ENCODE measurements around the gene RBM34. TPM values are rescaled to one million over a fixed set of nuclear protein-coding genes. Genes with fewer than 3 reads are reported as not detected.
"Not testable (repeated sequence)": the region's sequence is repeated elsewhere in the genome, so short reads cannot be mapped to it uniquely, and the experiment has no call there.

The RBM34 gene
- total RNA-seq, 2 donors from 2014 or later, result 25.7 to 90.7 TPM

DNA sequence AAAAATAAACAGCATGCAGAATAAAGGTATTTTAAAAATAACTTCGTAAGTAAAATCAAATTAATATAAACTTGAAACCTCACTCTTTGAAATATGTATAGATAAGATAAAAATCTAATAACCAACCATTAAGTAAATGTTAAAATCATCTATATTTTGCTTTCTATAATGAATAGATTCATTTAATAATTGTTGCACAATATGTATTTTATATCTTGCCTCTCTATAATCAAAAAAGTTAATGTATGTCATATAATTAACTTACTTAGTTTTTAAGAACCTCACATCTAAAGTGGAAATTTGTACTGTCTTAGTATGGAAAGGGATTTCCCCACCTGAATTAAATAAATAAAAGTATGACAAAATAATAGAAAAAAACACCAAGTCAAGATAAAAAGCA lies 42.4 kb upstream of the RBM34 start:
- no peak overlapping the region for H3K27ac ChIP-seq
- no peak for TF ChIP-seq POLR2AphosphoS5 (IDR thresholded peaks at IDR 0.05)
- TF ChIP-seq POLR2A (IDR thresholded peaks at IDR 0.05), result no peak
- no peak for TF ChIP-seq CTCF (IDR thresholded peaks at IDR 0.05)
- H3K9me3 ChIP-seq, result no peaks in the 10 kb centered on the region
- no peaks in the 10 kb centered on the region for H3K4me1 ChIP-seq (replicated peaks)
- intact Hi-C loops (cut with DNase I), result no loop called here
- DNase-seq (ENCODE audit: low spot score), result no peak
- 89% methylated on average over 1 of the region's 1 CpG for WGBS
- H3K36me3 ChIP-seq, result no peaks in the 10 kb centered on the region
- H3K4me3 ChIP-seq, result no peak overlapping the region
- no peaks in the 10 kb centered on the region for H3K27me3 ChIP-seq (replicated peaks; ENCODE audit: insufficient read depth)

DNA sequence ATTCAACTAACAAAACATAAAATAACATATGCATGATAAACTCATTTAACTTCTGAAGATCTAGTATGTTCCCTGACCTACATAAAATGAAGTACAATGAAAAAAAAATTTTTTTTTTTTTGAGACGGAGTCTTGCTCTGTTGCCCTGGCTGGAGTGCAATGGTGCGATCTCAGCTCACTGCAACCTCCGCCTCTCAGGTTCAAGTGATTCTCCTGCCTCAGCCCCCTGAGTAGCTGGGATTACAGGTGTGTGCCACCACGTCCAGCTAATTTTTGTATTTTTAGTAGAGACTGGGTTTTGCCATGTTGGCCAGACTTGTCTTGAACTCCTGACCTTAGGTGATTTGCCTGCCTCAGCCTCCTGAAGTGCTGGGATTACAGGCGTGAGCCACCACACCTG lies 41.4 kb upstream of the RBM34 start:
- WGBS, result 98% methylated on average over 5 of the region's 5 CpGs
- H3K36me3 ChIP-seq; H3K9me3 ChIP-seq; intact Hi-C loops (cut with DNase I); DNase-seq (ENCODE audit: low spot score); H3K4me1 ChIP-seq (replicated peaks); H3K27ac ChIP-seq; H3K27me3 ChIP-seq (replicated peaks; ENCODE audit: insufficient read depth); H3K4me3 ChIP-seq: not testable (repeated sequence)

DNA sequence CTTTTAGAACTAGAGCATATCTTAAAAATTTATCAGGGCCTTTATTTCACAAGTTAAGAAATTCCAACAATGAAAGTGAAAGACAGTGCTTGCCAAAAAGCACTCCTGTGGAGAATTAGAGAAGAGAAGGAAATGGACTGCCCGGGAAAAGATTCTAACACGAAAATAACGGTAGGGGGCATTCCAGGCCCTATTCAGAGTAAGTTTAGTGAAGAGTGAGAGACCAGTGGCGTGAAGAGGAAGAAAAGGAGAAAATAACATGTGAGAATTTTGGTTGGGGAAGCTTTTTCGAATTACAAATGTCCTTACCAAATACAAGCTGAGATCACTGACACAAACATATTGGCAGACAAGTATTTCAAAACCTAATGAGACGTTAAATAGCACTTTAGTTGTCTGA lies 38.4 kb upstream of the RBM34 start:
- no peak for TF ChIP-seq CTCF (IDR thresholded peaks at IDR 0.05)
- TF ChIP-seq POLR2A (IDR thresholded peaks at IDR 0.05), result no peak
- TF ChIP-seq POLR2AphosphoS5 (IDR thresholded peaks at IDR 0.05), result no peak
- 34% methylated on average over 6 of the region's 6 CpGs for WGBS
- Histone ChIP-seq H3K9me3 (no peaks in the 10 kb centered on the region), H3K36me3 (no peaks in the 10 kb centered on the region), H3K27me3 (replicated peaks; ENCODE audit: insufficient read depth) (no peaks in the 10 kb centered on the region), H3K4me1 (replicated peaks) (no peaks in the 10 kb centered on the region), H3K4me3 (no peak overlapping the region), H3K27ac (no peak overlapping the region)
- DNase-seq (ENCODE audit: low spot score), result no peak
- intact Hi-C loops (cut with DNase I), result no loop called here

GRCh38 chr1:235190431-235190830 lies 29.4 kb upstream of the RBM34 start:
- intact Hi-C loops (cut with DNase I), result no loop called here
- Histone ChIP-seq H3K9me3 (no peaks in the 10 kb centered on the region), H3K4me3 (no peak overlapping the region), H3K27ac (no peak overlapping the region), H3K27me3 (replicated peaks; ENCODE audit: insufficient read depth) (no peaks in the 10 kb centered on the region), H3K36me3 (no peaks in the 10 kb centered on the region), H3K4me1 (replicated peaks) (no peaks in the 10 kb centered on the region)
- TF ChIP-seq POLR2AphosphoS5 (IDR thresholded peaks at IDR 0.05) (no peak), POLR2A (IDR thresholded peaks at IDR 0.05) (no peak)
- DNase-seq (ENCODE audit: low spot score), result no peak

DNA sequence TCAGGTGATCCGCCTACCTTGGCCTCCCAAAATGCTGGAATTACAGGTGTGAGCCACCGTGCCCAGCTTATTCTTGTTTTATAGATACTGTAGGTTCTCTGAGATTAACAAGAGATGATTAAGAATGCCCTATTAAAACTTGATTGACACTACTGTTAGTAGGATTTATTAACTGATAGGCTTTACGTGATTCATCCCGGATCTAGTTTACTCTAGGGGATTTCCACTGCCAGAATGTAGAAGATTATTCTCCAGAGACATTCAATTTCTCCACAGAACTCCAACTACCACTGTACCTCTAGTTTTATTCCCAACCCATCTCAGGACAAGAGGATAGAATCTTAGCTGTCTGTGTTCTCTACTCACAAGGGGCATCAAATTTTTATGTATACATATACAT lies 26.3 kb upstream of the RBM34 start:
- TF ChIP-seq CTCF (IDR thresholded peaks at IDR 0.05) (no peak), POLR2A (IDR thresholded peaks at IDR 0.05) (no peak), POLR2AphosphoS5 (IDR thresholded peaks at IDR 0.05) (no peak)

DNA sequence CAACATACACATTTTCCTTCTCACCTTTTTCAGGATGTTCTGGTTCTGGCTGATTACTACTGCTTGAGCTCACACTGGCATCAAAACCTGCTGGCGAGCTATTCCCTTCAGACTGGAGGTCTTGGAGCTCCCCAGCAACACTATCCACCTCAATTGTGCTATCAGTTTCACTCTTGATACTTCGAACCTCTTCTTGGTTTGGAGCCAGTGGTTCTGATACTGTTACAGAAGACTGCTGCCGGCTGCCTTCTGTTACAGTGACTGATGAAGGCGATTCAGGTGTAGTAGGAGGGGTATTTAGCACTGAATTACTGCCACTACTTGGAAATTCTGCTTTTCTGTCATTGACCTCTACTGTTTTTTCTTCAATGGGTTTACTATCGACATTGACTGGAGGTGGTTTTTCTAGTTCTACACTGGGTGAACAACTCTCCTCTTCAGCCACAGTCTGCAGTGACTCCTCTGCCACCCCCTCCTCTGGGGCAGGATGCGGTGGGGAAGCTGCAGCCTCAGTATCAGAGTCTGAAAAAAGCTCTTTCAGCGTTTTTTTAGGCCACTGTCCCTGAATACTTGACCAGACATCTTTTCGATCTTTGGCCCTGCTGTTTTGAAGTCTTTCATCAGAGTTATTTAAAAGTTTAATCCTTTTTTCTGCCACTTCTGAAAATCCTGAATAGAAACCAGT lies 20.7 kb upstream of the RBM34 start:
- WGBS, result 89% methylated on average over 8 of the region's 8 CpGs
- Histone ChIP-seq H3K4me3 (no peak overlapping the region), H3K36me3 (no peaks in the 10 kb centered on the region), H3K27me3 (replicated peaks; ENCODE audit: insufficient read depth) (no peaks in the 10 kb centered on the region), H3K27ac (no peak overlapping the region), H3K9me3 (no peaks in the 10 kb centered on the region), H3K4me1 (replicated peaks) (no peaks in the 10 kb centered on the region)
- no peak for DNase-seq (ENCODE audit: low spot score)
- TF ChIP-seq CTCF (IDR thresholded peaks at IDR 0.05), result no peak
- no peak for TF ChIP-seq POLR2AphosphoS5 (IDR thresholded peaks at IDR 0.05)
- TF ChIP-seq POLR2A (IDR thresholded peaks at IDR 0.05), result no peak
- intact Hi-C loops (cut with DNase I), result no loop called here

More for the DNA sequence above, 26.3 kb upstream of the RBM34 start:
- H3K4me3 ChIP-seq, result no peak overlapping the region
- DNase-seq (ENCODE audit: low spot score), result no peak
- H3K27ac ChIP-seq, result no peak overlapping the region
- 70% methylated on average over 4 of the region's 4 CpGs for WGBS
- intact Hi-C loops (cut with DNase I), result no loop called here
- H3K36me3 ChIP-seq, result no peaks in the 10 kb centered on the region
- H3K4me1 ChIP-seq (replicated peaks), result no peaks in the 10 kb centered on the region
- H3K9me3 ChIP-seq, result no peaks in the 10 kb centered on the region
- no peaks in the 10 kb centered on the region for H3K27me3 ChIP-seq (replicated peaks; ENCODE audit: insufficient read depth)
